HG03575 (cell line): ENCODE data around the gene PCBP2.
"Not testable (repeated sequence)": the region's sequence is repeated elsewhere in the genome, so short reads cannot be mapped to it uniquely, and the experiment has no call there.

Source experiments
- ATAC-seq: cut with Tn5 transposase; IDR thresholded peaks from one replicate; pipeline ENCODE4 v1.9.1; 2021; ENCODE audit not compliant: unreplicated experiment, insufficient number of reproducible peaks, low FRiP score; ENCODE audit errors: extremely low read depth

The PCBP2 gene

GRCh38 chr12:53466640-53467039 is 14.7 kb downstream of the PCBP2 start:
- ATAC-seq = no peak

- no peak for ATAC-seq
Observed at GRCh38 chr12:53467082-53467481, 15.2 kb downstream of the PCBP2 start.

- no peak for ATAC-seq
Observed at GRCh38 chr12:53467880-53468279, 16.0 kb downstream of the PCBP2 start.

- no peak for ATAC-seq
Observed at GRCh38 chr12:53468282-53468681, 16.4 kb downstream of the PCBP2 start.

- ATAC-seq = no peak
Observed at GRCh38 chr12:53472056-53472582, 20.2 kb downstream of the PCBP2 start.

- ATAC-seq = no peak
Observed at GRCh38 chr12:53474077-53474476, 22.2 kb downstream of the PCBP2 start.

- ATAC-seq = no peak
Observed at GRCh38 chr12:53474819-53475218, 22.9 kb downstream of the PCBP2 start.

- no peak for ATAC-seq
Observed at GRCh38 chr12:53476769-53477209, 24.9 kb downstream of the PCBP2 start.

- ATAC-seq = no peak
Observed at GRCh38 chr12:53478865-53479264, 27.0 kb downstream of the PCBP2 start.

GRCh38 chr12:53479331-53479730 is 27.4 kb downstream of the PCBP2 start:
- no peak for ATAC-seq

GRCh38 chr12:53480491-53481442 is 28.9 kb downstream of the PCBP2 start:
- no peak for ATAC-seq

- ATAC-seq = not testable (repeated sequence)
Observed at GRCh38 chr12:53481458-53481857, 29.6 kb downstream of the PCBP2 start.

GRCh38 chr12:53481939-53482586 is 30.2 kb downstream of the PCBP2 start:
- ATAC-seq = no peak

GRCh38 chr12:53482626-53483168 is 30.8 kb downstream of the PCBP2 start:
- no peak for ATAC-seq

GRCh38 chr12:53483225-53483978 is 31.5 kb downstream of the PCBP2 start:
- ATAC-seq = no peak

- no peak for ATAC-seq
Observed at GRCh38 chr12:53483979-53484377, 32.1 kb downstream of the PCBP2 start.

- no peak for ATAC-seq
Observed at GRCh38 chr12:53484686-53485575, 33.0 kb downstream of the PCBP2 start.
